Sciatic nerve (tissue), 2 donors: ENCODE measurements around the gene CCDC7. TPM values are rescaled to one million over a fixed set of nuclear protein-coding genes. Genes with fewer than 3 reads are reported as not detected.
A peak's percentile ranks its signal among the peaks of the same experiment; 100 is the strongest.
"Not testable (repeated sequence)": the region's sequence is repeated elsewhere in the genome, so short reads cannot be mapped to it uniquely, and the experiment has no call there.

Source experiments
- ATAC-seq: fragments of 200-7000 bp; cut with Tn5 transposase; one replicate; pipeline ENCODE4 v1.9.1; 2020; ENCODE audit warnings: mild to moderate bottlenecking, moderate library complexity
- DNase-seq: peaks from one replicate; pipeline ENCODE4 v3.0.0-alpha.2; 2020; ENCODE audit warnings: low spot score
- intact Hi-C: fragments of 100-400 bp; cut with DNase I; formaldehyde crosslinking; loops from one replicate; pipeline ENCODE4 v1.14.2; 2022
- total RNA-seq: library from RNA; stranded (reverse); fragmentation: NEBNext Ultra II Directional; extraction: Animal tissue kit (Norgen Biotek cat#: 25700); gene quantifications from one replicate; pipeline ENCODE4 v1.2.1, GENCODE V29; 2021
- donor health status: DM: no; HTN: no; CAD: no.
- donor health status: DM: no; HTN: no; CAD: no.

CCDC7 gene
- total RNA-seq, 1 donor from 2014 or later, result 75.8 TPM

GRCh38 chr10:32445036-32445435 lies 904 bp upstream of the CCDC7 start:
- ATAC-seq (no peak), DNase-seq (no peak)
- intact Hi-C loops, result no loop called here

GRCh38 chr10:32446536-32447406 lies 831 bp downstream of the CCDC7 start:
- ATAC-seq, result peak; percentile 70
- no peak for DNase-seq
- intact Hi-C loops, result no loop called here

- intact Hi-C loops, result no loop called here
- DNase-seq (no peak), ATAC-seq (no peak)
Observed at GRCh38 chr10:32454148-32454547, 8.2 kb downstream of the CCDC7 start.

GRCh38 chr10:32459051-32459698 lies 13.2 kb downstream of the CCDC7 start:
- intact Hi-C loops, result no loop called here
- no peak for ATAC-seq

GRCh38 chr10:32461203-32461602 lies 15.3 kb downstream of the CCDC7 start:
- no peak for DNase-seq
- no peak for ATAC-seq
- intact Hi-C loops, result no loop called here

More at GRCh38 chr10:32459051-32459698, 13.2 kb downstream of the CCDC7 start:
- DNase-seq, result no peak

DNA sequence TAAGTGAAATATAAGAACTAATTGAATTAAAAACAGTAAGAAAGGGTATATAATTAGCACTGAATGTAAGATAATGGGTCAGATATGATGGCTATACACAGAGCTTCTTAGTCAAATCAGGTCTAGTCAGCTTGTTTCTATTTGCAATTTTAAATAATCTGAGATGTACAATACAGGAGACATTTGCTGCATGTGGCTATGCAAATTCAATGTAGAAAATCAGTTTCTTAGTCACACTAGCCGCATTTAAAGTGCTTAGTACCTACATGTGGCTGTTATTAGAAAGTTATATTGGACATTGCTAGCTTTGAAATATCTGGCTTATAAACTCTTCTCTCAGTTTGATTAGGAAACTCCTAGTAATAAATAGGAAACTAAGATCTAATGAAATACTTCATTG lies 25.3 kb downstream of the CCDC7 start:
- intact Hi-C loops, result no loop called here
- no peak for ATAC-seq
- no peak for DNase-seq

- intact Hi-C loops, result no loop called here
- ATAC-seq, result no peak
- DNase-seq, result no peak
Observed at GRCh38 chr10:32477499-32477898, 31.6 kb downstream of the CCDC7 start.

DNA sequence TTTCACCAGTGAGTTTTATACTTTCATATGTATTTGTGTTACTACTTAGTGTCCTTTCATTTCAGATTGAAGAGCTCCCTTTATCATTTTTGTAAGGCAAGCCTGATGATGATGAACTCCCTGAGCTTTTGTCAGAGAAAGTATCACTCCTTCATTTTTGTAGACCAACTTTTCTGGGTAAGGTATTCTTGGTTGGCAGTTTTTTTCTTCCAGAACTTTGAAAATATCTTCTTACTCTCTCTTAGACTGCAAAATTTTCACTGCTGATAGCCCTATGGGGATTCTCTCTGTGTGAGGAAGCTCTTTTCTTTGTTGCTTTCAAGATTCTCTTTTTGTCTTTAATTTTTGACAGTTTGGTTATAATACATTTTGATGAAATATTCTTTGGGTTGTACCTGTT lies 35.7 kb downstream of the CCDC7 start:
- intact Hi-C loops, result no loop called here
- ATAC-seq, result no peak

DNA sequence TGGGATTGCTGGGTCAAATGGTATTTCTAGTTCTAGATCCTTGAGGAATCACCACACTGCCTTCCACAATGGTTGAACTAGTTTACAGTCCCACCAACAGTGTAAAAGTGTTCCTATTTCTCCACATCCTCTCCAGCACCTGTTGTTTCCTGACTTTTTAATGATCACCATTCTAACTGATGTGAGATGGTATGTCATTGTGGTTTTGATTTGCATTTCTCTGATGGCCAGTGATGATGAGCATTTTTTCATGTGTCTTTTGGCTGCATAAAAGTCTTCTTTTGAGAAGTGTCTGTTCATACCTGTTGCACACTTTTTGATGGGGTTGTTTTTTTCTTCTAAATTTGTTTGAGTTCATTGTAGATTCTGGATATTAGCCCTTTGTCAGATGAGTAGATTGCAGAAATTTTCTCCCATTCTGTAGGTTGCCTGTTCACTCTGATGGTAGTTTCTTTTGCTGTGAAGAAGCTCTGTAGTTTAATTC lies 37.1 kb downstream of the CCDC7 start:
- ATAC-seq, DNase-seq, intact Hi-C loops: not testable (repeated sequence)

More for the DNA sequence above, 35.7 kb downstream of the CCDC7 start:
- DNase-seq, result no peak

GRCh38 chr10:32488038-32488437 lies 42.1 kb downstream of the CCDC7 start:
- ATAC-seq, DNase-seq, intact Hi-C loops: not testable (repeated sequence)

DNA sequence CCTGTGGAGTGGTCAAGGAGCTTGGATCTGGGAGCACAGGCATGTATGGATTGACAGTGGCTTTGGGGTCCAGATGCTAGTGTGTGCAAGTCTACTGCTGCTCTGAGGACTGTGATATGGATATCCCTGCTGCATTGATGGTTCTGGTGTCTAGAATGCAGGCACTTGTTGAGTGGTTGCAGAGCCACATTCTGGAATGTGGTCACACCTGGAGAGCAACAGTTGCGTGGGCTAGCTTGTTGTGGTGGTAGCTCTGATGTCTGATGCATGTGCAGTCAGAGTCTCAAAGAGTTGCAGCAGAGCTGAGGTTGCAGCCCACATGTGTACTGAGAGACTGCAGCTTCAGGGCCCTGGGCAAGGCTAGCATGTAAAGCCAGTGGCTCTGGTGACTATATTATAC lies 43.2 kb downstream of the CCDC7 start:
- intact Hi-C loops, result no loop called here
- no peak for ATAC-seq
- no peak for DNase-seq

DNA sequence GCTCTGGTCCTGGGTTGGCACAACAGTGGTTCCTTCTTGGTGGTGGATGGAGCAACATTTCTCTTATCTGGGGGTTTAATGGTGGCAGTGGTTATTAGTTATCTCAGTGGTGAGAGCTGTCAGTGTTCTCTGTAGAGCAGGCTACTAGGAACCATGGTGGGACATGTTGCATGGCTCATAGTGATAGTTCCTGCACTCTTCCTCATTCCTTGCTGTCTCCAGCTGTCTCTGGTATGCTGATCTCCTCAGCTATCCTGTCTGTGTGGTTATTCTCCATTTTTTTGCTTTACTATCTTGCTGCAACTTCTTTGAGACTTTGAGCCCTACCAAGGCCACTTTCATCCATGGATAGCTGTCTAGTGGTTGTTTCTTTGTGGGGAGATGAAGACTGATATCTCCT lies 44.0 kb downstream of the CCDC7 start:
- ATAC-seq, result no peak
- intact Hi-C loops, result no loop called here
- no peak for DNase-seq

DNA sequence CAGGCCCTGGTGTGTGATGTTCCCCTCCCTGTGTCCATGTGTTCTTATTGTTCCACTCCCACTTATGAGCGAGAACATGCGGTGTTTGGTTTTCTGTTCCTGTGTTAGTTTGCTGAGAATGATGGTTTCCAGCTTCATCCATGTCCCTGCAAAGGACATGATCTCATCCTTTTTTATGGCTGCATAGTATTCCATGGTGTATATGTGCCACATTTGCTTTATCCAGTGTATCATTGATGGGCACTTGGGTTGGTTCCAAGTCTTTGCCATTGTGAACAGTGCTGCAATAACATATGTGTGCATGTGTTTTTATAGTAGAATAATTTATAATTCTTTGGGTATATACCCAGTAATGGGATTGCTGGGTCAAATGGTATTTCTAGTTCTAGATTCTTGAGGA lies 48.6 kb downstream of the CCDC7 start:
- DNase-seq, intact Hi-C loops, ATAC-seq: not testable (repeated sequence)

DNA sequence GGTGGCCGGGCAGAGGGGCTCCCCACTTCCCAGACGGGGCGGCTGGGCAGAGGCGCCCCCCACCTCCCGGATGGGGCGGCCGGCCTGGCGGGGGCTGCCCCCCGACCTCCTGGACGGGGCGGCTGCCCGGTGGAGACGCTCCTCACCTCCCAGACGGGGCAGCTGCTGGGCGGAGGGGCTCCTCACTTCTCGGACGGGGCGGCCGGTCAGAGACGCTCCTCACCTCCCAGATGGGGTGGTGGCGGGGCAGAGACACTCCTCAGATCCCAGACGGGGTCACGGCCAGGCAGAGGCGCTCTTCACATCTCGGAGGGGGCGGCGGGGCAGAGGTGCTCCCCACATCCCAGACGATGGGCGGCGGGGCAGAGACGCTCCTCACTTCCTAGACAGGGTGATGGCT lies 54.2 kb downstream of the CCDC7 start:
- intact Hi-C loops, DNase-seq, ATAC-seq: not testable (repeated sequence)

DNA sequence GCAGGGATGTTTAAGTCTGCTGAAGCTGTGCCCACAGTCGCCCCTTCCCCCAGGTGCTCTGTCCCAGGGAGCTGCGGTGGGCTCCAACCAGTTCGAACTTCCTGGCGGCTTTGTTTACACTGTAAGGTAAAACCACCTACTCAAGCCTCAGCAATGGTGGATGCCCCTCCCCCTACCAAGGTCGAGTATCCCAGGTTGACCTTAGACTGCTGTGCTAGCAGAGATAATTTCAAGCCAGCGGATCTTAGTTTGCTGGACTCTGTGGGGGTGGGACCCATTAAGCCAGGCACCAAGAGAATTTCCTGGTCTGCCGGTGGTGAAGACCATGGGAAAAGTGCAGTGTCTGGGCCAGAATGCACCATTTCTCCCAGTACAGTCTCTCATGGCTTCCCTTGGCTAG lies 56.0 kb downstream of the CCDC7 start:
- ATAC-seq, result no peak
- intact Hi-C loops, result no loop called here
- no peak for DNase-seq

- intact Hi-C loops, ATAC-seq, DNase-seq: not testable (repeated sequence)
Observed at GRCh38 chr10:32505762-32506420, 60.0 kb downstream of the CCDC7 start.

- DNase-seq (no peak), ATAC-seq (no peak)
- intact Hi-C loops, result no loop called here
Observed at GRCh38 chr10:32511599-32511998, 65.7 kb downstream of the CCDC7 start.

GRCh38 chr10:32516567-32517495 lies 70.9 kb downstream of the CCDC7 start:
- ATAC-seq, result no peak
- intact Hi-C loops, result no loop called here
- DNase-seq, result no peak

GRCh38 chr10:32530231-32530630 lies 84.3 kb downstream of the CCDC7 start:
- intact Hi-C loops, result no loop called here
- DNase-seq (no peak), ATAC-seq (no peak)
